SHP77 (cell line): ENCODE results near the gene SCYL3.
A peak's percentile ranks its signal among the peaks of the same experiment; 100 is the strongest.

Source experiments
- DNase-seq, 2 experiments: peaks; one replicate each; lab custom pipeline; 2025; lab: John Stamatoyannopoulos, UW

SCYL3 gene

GRCh38 chr1:169899519-169900217, 6.0 kb upstream of the SCYL3 start:
- no peak for DNase-seq

- no peak for DNase-seq
These were observed 2.3 kb upstream of the SCYL3 start for GRCh38 chr1:169896013-169896412.

GRCh38 chr1:169894424-169895145, 889 bp upstream of the SCYL3 start:
- DNase-seq, result no peak

GRCh38 chr1:169892927-169893644, 610 bp downstream of the SCYL3 start:
- DNase-seq, result peak in 1 of 2 experiments; percentile 4

GRCh38 chr1:169892176-169892926, 1.3 kb downstream of the SCYL3 start:
- DNase-seq, result no peak

- DNase-seq, result no peak
These were observed 2.2 kb downstream of the SCYL3 start for GRCh38 chr1:169891539-169891885.

- no peak for DNase-seq
These were observed 2.7 kb downstream of the SCYL3 start for GRCh38 chr1:169890761-169891538.

- no peak for DNase-seq
These were observed 3.8 kb downstream of the SCYL3 start for GRCh38 chr1:169889871-169890270.

GRCh38 chr1:169886931-169887330, 6.8 kb downstream of the SCYL3 start:
- DNase-seq, result no peak

GRCh38 chr1:169886422-169886821, 7.3 kb downstream of the SCYL3 start:
- no peak for DNase-seq

GRCh38 chr1:169885207-169885606, 8.5 kb downstream of the SCYL3 start:
- no peak for DNase-seq

- DNase-seq, result no peak
These were observed 9.1 kb downstream of the SCYL3 start for GRCh38 chr1:169884634-169885033.

GRCh38 chr1:169882039-169882511, 11.6 kb downstream of the SCYL3 start:
- DNase-seq, result no peak

- DNase-seq, result no peak
These were observed 14.5 kb downstream of the SCYL3 start for GRCh38 chr1:169879034-169879840.

- no peak for DNase-seq
These were observed 15.2 kb downstream of the SCYL3 start for GRCh38 chr1:169878498-169878897.

- DNase-seq, result no peak
These were observed 15.8 kb downstream of the SCYL3 start for GRCh38 chr1:169877800-169878491.

GRCh38 chr1:169874229-169874628, 19.5 kb downstream of the SCYL3 start:
- DNase-seq, result no peak

GRCh38 chr1:169873582-169874199, 20.0 kb downstream of the SCYL3 start:
- DNase-seq, result no peak

GRCh38 chr1:169872906-169873305, 20.8 kb downstream of the SCYL3 start:
- DNase-seq, result no peak
